Activated CD8-positive, alpha-beta memory T cell treated with anti-CD3 and anti-CD28 coated beads, Interleukin-2, amount 50 U/mL, for 24 hours (primary cell): Measurements from ENCODE around the gene UNC5C.

Experiments used
- DNase-seq: peaks from one replicate; pipeline ENCODE4 v3.0.0-alpha.2; 2020; ENCODE audit errors: extremely low read depth

Gene UNC5C

DNA sequence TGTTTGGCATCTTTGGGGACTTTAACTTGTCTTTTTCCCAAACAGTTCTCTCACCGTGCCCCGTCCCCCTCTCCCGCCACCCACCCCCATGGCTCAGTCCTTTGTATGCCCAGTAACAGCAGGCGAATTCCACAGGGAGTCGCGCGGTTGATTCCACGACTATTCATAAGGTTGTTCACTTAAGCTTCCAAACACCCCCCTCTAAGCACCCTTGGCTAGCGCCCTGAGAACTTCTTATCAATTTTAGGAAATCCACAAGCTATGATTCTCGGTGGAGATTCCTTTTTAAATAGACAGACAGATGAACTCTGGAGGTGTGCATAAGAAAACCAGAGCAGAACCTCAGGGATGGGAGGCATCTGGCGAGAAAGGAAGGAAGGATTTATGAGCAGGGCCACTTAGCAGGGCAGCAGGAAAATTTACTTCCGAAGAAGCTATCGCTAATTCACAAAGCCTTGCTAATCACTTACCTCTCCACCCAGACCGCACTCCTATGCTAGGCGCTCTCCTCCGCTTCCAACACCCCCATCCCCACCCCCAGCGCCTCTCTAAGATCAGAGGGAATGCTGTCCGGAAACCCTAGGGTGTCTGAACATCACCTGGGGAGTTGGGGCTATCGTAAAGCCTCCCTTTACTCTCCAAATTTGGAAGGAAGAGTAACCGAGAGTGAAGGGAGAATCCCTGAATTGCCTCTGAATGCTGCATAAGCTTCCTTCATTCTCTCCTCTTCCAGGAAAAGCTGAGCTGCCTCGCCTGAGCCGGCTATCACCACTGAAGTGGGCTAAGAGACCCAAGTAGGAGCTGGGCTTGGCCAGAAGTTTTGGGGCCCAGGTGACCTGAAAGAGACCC, 1.7 kb downstream of the UNC5C start:
- DNase-seq = no peak

DNA sequence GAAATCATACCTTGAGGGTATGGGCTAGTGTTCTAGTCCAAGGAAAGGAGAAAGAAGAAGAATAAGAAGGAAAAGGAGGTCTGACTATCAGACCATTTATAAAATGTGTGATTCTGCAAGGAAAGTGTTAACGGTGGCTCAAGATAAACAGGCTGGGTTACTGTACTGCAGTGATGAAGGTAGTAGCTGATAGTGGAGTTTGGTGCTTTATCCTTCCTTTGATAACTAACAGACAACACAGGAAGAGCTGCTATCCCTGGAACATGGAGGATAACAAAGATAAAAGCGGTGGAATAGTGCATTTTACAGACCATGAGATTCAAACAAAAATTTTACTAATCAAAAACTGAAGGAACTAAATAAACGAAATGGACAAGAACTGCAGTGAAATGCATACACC, 2.6 kb downstream of the UNC5C start:
- no peak for DNase-seq

DNA sequence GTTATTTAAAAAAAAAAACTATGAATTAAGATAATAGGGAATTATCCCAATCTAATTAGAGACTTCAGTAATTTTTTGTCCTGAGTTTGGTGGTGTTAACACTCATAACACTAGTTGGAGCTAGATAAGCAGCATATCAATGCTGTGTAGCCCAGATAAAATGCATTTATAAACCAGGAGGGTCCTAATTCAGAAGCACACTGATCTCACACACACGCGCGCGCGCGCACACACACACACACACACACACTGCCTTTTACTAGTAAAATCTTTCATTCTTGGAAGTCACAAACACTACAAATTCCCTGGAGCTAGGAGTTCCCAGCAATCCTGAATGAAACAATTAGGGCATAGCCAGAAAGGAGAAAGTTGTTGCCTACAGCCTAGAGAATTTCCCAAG, 3.2 kb downstream of the UNC5C start:
- DNase-seq = no peak

DNA sequence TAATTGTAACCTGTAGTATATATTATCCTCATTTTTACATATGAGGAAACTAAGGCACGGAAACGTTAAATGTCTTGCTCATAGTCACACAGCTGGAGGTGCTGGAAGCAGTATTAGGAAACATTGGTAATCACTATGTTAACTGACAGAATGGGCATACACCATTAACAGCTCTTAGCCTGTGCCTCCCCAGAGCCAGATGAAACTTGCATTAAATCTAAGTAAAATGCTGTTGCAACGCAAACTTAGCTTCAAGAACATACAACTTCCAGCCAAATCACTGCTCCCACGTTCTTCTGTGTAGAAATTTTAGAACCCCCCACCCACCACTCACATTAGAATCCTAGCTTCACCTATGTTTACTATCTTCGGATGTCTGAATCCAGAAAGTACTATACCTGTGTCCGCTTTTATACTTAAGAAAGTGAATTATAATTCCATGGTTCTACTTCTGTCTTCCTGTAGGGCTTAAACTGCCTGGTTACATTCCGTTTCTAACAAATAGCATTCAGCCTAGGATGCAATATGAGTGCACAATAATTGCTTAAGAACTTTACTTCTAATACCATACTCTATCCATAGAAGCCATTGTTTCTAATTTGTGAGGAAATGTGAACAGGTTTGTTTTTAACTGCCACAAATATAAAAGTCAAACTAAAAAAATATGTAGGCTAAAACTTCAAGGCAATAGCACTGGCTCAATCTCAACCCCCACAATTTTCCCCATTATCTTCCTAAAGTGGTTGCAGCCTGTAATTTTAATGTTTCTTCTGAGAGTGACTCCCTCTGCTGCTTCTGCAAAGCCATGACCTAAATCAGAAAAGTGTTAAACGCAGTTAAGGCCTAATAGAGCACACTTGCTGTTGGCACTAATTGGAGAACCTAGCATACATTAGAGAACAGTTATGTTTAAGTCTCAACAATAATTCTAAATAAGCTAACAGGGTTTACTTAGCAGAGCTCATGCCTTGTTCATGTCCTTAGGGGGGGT, 4.4 kb downstream of the UNC5C start:
- DNase-seq = no peak

DNA sequence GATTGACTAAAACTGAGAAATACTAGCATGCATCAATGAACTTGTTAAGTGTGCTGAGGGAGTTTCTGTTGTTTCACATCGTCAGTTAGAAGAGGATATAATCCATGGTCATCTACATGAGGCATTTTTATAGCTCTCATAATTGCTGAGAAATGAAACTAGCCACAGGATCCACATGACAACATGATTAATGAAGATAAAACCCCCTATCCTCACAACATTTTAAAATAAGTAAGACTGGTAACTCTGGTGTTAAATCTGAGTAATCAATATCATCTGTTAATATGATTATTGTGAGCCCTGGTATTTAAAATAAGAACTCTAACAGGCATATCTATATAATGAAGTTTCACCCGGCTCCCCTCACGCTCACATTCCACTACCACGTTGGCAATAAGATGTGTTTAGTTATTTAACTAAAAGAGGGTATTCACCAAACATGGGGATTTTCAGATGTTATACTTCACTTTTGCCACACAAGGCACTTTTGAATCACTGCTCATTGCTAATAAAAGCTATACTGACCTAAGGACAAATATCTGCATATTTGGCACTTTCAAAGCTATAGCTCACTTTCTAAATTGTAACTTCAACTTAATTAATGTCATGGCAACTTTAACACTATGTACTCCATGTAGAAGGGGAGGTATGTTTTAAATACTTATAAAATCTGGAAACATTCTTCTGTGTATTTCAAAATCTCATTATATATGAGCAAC, 6.7 kb downstream of the UNC5C start:
- DNase-seq = no peak

DNA sequence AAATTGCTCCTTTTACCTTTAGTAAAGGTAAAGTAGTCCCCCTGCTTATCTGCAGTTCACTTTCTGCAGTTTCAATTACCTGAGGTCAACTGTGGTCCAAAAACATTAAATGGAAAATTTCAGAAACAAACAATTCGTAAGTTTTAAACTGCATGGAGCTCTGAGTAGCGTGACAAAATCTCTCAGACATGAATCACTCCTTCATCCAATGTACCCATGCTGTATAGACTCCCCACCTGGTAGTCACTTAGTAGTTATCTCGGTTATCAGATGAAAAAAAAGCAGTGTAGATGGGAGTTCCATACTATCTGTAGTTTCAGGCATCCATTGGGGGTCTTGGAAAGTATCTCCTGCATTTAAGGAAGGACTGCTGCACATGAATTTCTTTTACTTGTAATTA, 7.7 kb downstream of the UNC5C start:
- DNase-seq = no peak

DNA sequence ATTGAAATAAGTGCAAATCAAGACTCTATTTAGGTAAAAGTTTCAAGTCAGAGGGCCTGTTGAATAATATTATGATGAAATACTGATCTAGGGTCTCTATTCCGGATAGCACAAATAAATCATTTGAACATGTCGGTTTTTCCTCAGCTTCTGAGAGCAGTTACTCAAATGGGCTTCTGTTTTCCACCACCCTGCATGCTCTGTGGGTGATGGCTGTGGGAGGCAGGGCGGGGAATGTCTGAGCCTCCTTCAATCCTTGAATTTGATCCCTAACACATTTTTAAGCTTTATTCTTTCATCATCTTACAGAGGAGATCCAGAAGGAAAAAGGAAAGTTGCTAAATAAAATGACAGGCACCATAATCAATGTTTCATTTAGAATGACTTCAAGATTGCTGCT, 8.5 kb downstream of the UNC5C start:
- DNase-seq = no peak

DNA sequence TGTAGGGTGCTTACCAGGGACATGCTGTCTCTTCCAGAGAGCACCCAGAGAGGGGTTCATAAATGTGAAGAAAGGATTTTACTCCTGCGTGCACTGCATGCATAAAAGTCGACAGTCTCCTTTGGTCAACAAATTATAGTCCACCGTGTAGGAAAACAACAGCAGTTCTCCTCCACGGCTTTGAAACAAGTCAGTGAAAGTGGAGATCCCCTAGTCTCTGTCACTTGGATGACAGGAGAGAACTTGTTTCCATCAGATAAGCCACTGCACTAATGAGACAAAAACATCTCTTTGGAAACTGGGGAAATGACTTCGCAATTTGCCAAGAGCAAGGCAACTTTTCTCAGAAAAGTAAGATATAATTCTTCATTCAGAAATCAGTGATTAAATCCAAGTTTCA, 9.7 kb downstream of the UNC5C start:
- DNase-seq = no peak

DNA sequence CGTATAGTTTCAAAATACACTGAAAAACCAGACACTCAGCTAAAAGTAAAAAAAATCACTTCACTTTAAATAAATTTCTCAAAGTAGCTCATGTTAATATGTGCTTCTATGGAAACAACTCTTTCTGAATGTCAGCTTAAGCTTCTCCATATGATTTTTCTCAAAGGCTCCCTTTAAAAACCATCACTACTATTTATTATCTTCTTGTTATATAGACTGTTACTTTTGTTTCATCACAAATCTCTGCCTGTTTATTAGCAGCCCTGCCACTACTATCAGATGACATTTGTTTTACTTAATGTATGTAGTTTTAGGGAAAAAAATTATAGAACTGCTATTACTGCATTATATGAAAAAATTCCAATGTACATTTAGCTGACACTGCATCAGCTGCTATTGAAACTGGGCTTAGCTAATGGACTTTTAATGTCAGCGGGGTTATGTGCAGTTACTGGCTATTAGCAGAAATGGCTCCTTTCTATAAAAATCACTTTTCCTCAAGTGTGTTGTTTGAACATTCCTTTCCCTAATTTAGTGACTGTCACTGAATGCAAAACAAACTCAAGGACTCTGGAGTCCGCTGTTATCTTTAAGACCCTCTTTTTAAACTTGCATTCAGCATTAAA, 10.8 kb downstream of the UNC5C start:
- no peak for DNase-seq

DNA sequence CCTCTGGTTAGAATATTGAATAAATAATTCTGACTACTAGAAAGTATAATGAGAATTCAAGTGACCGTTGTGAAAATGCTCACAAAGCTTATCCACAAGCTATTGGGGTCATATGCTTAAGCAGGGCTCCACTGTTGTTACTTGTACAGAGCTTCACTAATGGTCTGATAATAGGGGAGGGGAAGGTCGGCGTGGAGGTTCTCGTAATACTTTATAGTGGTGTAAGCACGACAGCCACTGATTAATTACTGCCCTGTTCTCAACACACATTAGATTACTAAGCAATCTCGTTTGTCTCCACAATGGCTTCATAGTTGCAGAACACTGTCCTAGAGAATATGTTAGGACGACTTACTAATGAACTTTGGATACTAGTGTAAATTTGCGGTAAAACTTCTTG, 11.6 kb downstream of the UNC5C start:
- no peak for DNase-seq

DNA sequence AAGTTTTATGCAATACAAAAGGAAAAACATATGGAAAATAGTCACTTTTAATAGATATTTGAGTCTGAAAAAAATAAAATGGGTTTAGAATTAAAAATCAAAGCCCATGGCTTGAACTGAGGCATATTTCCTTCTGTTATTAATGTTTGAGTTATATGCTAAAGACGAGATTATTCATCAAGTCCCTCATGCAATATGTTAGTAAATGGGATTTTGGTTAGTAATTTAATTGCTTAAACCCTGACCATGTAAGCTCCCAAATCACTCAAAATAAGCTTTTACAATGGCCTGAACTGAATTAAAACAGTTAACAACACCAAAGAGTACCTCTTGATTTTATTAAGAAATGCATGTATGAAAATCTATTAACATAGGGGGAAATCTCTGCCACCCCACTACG, 12.1 kb downstream of the UNC5C start:
- no peak for DNase-seq

DNA sequence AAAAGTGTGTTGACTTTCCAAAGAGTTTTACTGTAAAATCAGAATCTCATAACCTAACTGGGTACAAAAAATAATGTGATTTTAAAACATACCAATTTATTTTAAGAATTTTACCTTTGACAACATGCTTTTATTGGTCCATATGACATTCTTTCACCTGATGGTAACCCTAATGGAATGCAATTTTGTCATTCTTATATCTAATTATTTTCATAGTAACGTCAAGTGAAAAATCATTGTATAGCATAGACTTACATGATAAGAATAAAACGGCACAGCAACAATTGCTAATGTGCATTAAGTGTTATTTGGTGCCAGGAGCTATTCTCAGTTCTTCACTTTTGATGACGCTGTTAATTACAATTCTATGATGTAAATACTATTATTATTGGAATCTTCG, 13.6 kb downstream of the UNC5C start:
- DNase-seq = no peak

DNA sequence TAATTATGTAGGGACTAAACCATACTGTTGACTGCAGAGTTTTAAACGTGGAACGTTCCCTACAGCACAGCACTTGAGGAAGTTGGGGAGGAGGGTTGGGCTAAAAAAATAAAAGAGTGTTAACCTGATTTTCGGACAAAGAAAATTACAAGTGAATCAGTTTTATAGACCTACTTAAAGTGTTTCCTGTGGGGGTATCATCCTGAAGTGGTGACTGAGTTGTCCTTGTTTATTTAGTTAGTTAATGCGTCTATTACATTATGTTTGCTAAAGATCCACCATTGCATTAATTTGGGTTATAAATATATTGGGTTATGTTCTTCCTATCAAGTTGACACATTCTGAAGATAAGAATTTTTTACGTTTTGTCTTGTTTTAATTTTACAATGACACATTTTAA, 14.7 kb downstream of the UNC5C start:
- no peak for DNase-seq

DNA sequence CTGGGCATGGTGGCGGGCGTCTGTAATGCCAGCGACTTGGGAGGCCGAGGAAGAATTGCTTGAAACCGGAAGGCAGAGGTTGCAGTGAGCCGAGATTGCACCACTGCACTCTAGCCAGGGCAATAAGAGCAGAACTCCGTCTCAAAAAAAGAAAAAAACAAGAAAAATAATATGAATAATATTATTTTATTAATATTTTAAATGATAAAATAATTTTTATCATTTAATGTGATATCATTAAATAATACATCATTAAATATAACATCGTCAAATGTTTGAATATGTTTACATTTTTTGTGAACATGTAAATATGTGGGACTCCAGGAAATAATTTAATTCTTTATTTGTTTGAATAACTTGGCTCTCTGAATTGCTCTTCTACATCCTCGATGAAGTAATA, 15.5 kb downstream of the UNC5C start:
- no peak for DNase-seq

DNA sequence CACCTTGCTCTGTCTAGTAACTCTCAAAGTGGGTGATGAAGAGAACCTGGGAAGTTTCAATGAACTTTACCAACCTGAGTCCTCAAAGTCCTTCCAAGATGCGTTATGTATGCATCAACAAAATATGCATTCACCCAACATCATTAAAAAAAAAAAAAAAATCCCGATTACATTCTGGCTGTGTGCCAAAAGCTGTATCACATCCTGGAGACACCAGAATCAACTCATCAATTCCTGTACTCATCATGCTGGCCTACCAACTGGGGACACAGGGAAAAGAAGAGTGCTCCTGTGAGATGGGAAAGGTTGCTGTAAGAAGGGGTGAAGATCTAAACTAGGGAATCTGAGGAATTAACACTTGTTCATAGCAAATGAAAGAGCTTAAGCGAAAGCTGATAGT, 16.5 kb downstream of the UNC5C start:
- DNase-seq = no peak

DNA sequence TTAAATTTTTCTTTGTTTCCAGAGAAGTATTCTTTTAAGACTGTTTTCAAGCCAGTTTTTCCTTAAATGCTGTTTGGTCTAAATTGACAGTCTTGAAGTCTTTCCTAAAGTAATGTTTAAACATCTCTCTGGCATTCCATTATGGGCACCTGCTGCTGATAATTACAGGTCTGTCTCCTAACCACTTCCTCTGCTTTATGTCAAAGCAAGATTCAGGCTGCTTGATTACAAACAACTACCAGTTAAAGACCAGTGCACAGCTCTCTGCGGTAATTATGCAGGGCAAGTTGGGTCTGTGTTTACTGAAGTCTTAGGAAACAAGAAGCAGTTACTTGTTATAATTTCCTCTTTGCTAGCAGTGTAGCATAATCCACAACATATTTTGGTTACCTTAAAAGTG, 17.6 kb downstream of the UNC5C start:
- no peak for DNase-seq

DNA sequence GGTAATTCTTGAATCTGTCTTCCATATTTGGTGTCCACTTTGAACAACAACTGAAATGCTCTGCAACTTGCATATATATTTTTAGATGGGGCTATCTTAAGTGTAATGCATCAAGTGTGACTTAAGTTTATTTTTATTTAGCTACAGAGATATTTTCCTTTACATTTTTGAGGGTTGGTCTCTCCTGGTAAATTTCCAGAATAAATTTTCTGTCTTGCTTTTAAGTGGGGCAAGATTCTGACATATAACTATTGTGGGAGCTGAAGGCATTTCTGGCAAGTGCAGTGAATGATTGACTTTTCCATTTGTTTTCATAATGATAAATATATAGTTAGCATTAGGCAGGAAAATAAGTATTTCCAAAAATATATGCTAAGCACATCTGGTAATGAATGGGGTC, 18.8 kb downstream of the UNC5C start:
- no peak for DNase-seq

DNA sequence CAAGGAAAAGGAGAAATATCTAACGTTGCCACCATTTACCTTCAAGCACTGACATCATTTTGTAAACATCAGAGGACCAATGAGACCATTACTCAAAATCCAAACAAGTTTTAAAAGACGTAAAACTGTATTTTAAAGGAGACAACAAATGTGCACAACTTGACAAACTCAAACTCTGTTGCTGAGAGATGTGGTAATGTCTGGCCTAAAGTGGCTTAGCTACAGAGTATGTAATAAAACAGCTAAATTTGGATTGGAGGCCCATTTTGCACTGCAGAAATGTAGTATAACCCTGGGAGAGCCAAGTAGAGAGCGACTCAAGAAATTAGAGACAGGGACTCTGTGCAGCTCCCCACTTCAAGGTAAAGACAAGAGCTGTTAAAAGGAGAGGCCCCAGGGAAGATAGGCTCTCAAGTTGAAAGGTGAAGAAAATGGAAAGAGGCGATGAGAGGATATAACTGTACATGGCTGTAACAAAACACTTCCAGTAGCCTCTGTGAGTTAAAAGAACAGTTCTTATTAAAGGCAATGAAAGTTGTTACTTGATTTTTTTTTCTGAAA, 20.3 kb downstream of the UNC5C start:
- no peak for DNase-seq

DNA sequence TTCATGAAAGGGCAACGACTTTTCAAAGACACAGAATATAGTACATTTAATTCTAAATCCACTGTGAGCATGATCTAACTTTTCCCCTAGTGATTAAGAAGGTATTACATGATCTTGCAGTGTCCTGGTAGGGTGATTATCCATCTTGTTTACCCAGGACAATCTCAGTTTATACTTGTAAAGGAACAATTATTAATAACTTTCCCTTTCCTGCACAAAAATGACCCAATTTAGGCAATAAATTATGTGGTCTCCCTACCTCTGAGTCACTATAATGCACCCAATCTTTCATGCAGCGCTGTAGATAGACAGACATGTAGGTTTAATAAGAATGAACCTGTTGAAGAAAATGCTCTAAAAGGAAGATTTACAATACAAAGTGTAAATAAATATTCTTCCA, 22.7 kb downstream of the UNC5C start:
- no peak for DNase-seq

DNA sequence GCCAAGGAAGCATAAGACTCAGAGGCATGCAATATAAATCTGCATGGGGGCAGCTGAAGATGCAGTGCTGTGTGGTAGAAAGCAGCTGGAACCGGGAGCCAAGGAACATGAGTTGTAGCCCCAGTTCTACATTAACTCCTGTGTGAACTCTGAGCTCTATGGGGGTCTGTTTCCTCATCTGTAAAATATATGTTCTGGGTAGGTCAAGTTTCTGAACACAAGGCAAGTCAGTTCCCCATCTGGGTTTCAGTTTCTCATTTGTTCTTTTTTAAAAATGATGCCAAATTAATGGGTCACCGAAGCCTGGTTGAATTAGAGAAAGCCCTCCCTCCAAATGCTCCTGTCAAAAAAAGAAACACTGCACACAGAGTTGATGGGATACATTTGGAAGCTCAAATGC, 24.0 kb downstream of the UNC5C start:
- no peak for DNase-seq

DNA sequence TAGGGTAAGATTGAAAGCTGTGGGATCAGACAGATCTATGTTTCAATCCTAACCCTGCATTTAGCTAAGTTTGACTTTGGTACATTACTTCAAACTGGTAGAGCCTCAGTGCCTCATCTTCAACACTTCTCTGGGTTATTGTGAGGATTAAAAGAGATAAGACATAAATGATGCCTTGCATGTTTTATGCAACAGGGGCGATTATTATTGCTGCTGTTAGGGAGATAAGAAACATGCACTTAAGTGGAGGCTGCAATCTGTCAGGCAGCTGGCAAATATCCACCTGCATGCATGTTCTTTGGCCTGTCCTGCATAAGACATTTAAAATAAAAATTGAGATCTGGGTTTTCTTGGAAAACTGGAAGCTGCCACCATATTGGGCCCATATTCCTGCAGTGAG, 24.6 kb downstream of the UNC5C start:
- DNase-seq = no peak
